Thyroid gland (tissue), 4 donors: Measurements from ENCODE around the gene ATP8B1.

Experiments
- CTCF ChIP-seq, 6 experiments: fragments of 200-600 bp in 3 of 6; fragments of 450-650 bp in 3 of 6; sonication (generic) in 3 of 6; IDR thresholded peaks; one replicate each; pipeline ENCODE4 v1.5.1; 2016 to 2019; ENCODE audit warnings: antibody characterized with exemption in 6 of 6, mild to moderate bottlenecking in 2 of 6, inconsistent platforms in 1 of 6, moderate library complexity in 1 of 6
- POLR2A ChIP-seq, 2 donors: fragments of 450-650 bp; IDR thresholded peaks; one replicate each; pipeline ENCODE4 v1.6.1; 2017; ENCODE audit warnings: antibody characterized with exemption in 2 of 2, mild to moderate bottlenecking in 2 of 2, moderate library complexity in 1 of 2

- no peak for TF ChIP-seq CTCF (IDR thresholded peaks at IDR 0.05)
- TF ChIP-seq POLR2A (IDR thresholded peaks at IDR 0.05) = no peak
Measured at GRCh38 chr18:57772387-57772799, 30.7 kb downstream of the ATP8B1 start.
